Kidney epithelial cell (primary cell): ENCODE data around the gene CHPF2. TPM values are rescaled to one million over a fixed set of nuclear protein-coding genes. Genes with fewer than 3 reads are reported as not detected.

Experiments used
- DNase-seq: peaks from one replicate; pipeline ENCODE4 v3.0.0-alpha.2; 2010; ENCODE audit warnings: low read depth
- H3K27me3 ChIP-seq: 2 replicates; pipeline ENCODE4 v1.6.0; 2011; ENCODE audit warnings: low read length; ENCODE audit not compliant: control insufficient read depth, insufficient read depth
- H3K36me3 ChIP-seq: 2 replicates; pipeline ENCODE4 v1.5.1; 2011; ENCODE audit warnings: low read length; ENCODE audit not compliant: control insufficient read depth, insufficient read depth
- H3K4me3 ChIP-seq: 2 replicates; pipeline ENCODE4 v1.5.1; 2011; ENCODE audit warnings: low read depth, mild to moderate bottlenecking, control low read depth, low read length
- CTCF ChIP-seq: IDR thresholded peaks from 2 replicates; pipeline ENCODE4 v1.5.1; 2011; ENCODE audit warnings: mild to moderate bottlenecking, moderate library complexity, low read length, control low read depth, inconsistent platforms; ENCODE audit not compliant: insufficient read depth, poor library complexity, severe bottlenecking
- total RNA-seq: library from RNA; depleted of rRNA; stranded (reverse); fragments of >200 nt; gene quantifications from 2 replicates; pipeline ENCODE4 v1.2.3, GENCODE V29; 2015

CHPF2 gene
- total RNA-seq, 1 donor from 2014 or later = 60.0 TPM

DNA sequence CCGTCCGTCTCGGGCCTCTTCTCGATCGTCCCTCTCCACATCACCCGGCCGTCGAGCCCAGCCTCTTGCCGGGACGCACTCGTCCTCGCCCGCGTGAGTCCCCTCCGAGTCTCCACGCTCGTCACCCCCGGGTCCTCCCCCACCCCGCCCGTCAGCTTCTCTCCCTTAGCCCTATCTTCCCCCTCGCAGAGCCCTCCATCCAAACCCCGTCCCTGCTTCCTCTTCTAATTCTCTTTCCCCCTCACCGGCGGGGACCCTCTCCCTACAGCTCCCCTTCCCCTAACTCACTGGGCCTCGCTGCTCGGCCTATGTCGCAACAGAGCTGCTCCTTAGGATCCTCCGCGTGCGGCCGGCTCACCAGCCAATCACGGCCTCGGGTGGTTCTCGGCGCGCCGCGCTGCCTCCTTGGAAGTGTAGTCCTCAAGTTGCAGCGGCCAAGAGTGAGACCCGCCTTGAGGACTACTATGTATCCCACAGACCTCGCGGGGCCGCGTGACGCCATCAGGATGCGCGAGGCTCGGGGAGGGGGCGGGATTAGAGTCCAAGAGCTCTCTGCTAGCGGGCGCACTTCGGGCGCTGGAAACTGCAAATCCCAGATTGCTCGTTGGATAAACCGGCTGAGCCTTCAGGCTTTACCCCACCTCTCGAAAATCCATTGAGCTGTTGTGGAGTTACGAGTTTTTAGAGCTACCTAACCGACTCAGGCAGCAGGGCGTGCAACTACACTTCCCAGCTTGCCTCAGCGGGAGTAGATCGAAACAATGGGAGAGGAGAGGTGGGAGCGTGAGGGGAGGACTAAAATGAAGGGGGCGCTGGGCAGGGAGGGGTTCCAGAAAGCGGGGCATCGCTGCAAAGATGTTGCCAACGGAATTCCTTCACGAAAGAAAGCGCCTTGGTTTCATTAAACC lies 5.2 kb upstream of the CHPF2 start, which contains the start of gene ABCF2:
TSS of gene ABCF2 (minus strand) at position 331 of the 908 bp plus-strand sequence. CDS start 747 bp downstream, outside the sequence.
- no peaks in the 10 kb centered on the region for H3K27me3 ChIP-seq
- no peak for TF ChIP-seq CTCF

GRCh38 chr7:151228024-151228866 lies 4.0 kb upstream of the CHPF2 start:
- DNase-seq = no peak
- Histone ChIP-seq H3K4me3 (peak overlapping the region; percentile 73), H3K27me3 (no peaks in the 10 kb centered on the region), H3K36me3 (peaks cover 4% of the 10 kb centered on the region)
- no peak for TF ChIP-seq CTCF

More for the DNA sequence above, 5.2 kb upstream of the CHPF2 start, which contains the start of gene ABCF2:
- peaks cover 4% of the 10 kb centered on the region for H3K36me3 ChIP-seq
- peak within 1 kb of the TSS; percentile 95 for H3K4me3 ChIP-seq
- DNase-seq = peak; percentile 97

DNA sequence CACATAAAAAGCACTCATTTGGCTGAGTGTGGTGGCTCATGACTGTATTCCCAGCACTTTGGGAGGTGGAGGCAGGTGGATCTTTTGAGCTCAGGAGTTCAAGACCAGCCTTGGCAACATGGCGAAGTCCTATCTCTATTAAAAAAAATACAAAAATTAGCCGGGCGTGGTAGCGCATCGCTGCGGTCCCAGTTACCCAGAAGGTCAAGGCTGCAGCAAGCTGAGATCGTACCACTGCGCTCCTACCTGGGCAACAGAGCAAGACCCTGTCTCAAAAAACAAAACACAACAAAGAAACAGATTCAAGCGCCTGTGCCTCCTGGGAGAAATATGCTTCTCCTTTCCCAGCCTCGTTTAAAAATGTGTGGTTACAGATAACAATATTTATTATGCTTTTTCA lies 3.0 kb upstream of the CHPF2 start:
- TF ChIP-seq CTCF = no peak
- peaks cover 2% of the 10 kb centered on the region for H3K36me3 ChIP-seq
- no peaks in the 10 kb centered on the region for H3K27me3 ChIP-seq
- no peak overlapping the region for H3K4me3 ChIP-seq
- no peak for DNase-seq

DNA sequence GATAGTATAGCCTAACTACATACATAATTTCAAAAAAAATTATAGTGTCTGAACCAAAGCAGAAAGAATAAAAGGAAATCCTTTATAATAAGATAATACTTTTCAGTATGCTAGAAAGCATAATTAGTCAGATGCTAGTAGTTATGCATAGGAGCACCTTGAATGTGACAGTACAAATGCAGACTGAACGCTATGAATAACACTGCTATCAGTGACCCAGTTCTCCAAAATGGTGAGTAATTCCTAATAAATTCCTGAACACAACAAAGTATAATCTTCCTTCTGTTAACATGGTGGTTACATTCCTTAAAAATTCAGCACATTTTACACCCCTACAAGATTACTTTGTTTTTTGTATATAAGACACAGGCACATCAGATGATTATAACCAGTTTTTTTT lies 1.2 kb upstream of the CHPF2 start:
- Histone ChIP-seq H3K36me3 (peaks cover 1% of the 10 kb centered on the region), H3K4me3 (no peak overlapping the region), H3K27me3 (no peaks in the 10 kb centered on the region)
- no peak for DNase-seq
- no peak for TF ChIP-seq CTCF

- Histone ChIP-seq H3K36me3 (peaks cover 1% of the 10 kb centered on the region), H3K4me3 (peak overlapping the region; percentile 73), H3K27me3 (no peaks in the 10 kb centered on the region)
- peak; percentile 63 for DNase-seq
- TF ChIP-seq CTCF = no peak
Observed at GRCh38 chr7:151232917-151233701, 826 bp downstream of the CHPF2 start.
